Keratinocyte (primary cell): Measurements from ENCODE around the gene ADRA1B. TPM values are rescaled to one million over a fixed set of nuclear protein-coding genes. Genes with fewer than 3 reads are reported as not detected.

Experiments
- DNase-seq: peaks from one replicate; pipeline ENCODE4 v3.0.0-alpha.2; 2011; ENCODE audit warnings: low read depth, missing footprints, low spot score
- FAIRE-seq: peaks from 2 replicates; lab custom pipeline; 2011; peaks lifted over from hg19 to GRCh38; lab: Jason Lieb, UNC
- H2AFZ ChIP-seq: 2 replicates; pipeline ENCODE4 v1.6.0; 2012; ENCODE audit warnings: low read length, control low read depth, inconsistent platforms; ENCODE audit not compliant: control insufficient read depth
- H3K27ac ChIP-seq: 2 replicates; pipeline ENCODE4 v1.5.1; 2011; ENCODE audit warnings: low read length; ENCODE audit not compliant: control insufficient read depth, insufficient read depth
- H3K27me3 ChIP-seq: 3 replicates; pipeline ENCODE4 v1.6.0; 2011; ENCODE audit warnings: low read length; ENCODE audit not compliant: control insufficient read depth, insufficient read depth; ENCODE audit errors: extremely low read depth
- H3K36me3 ChIP-seq, 2 experiments: 2 replicates in 1 of 2; 3 replicates in 1 of 2; pipeline ENCODE4 v1.5.1; 2011; ENCODE audit warnings: low read length in 2 of 2, mild to moderate bottlenecking in 1 of 2; ENCODE audit not compliant: control insufficient read depth in 2 of 2, insufficient read depth in 2 of 2; ENCODE audit errors: extremely low read depth in 1 of 2
- H3K4me1 ChIP-seq: 3 replicates; pipeline ENCODE4 v1.5.1; 2011; ENCODE audit warnings: low read length; ENCODE audit not compliant: control insufficient read depth, insufficient read depth; ENCODE audit errors: extremely low read depth
- H3K4me2 ChIP-seq: 3 replicates; pipeline ENCODE4 v1.6.0; 2011; ENCODE audit warnings: low read depth, low read length; ENCODE audit not compliant: control insufficient read depth, insufficient read depth; ENCODE audit errors: extremely low read depth
- H3K4me3 ChIP-seq, 3 experiments: fragments of 200-600 bp in 1 of 3; sonication (generic) in 1 of 3; 2 replicates in 2 of 3; 3 replicates in 1 of 3; pipeline ENCODE4 v1.5.1; 2011 to 2016; ENCODE audit warnings: low read length in 3 of 3, mild to moderate bottlenecking in 3 of 3, control low read depth in 2 of 3, inconsistent platforms in 1 of 3, low read depth in 1 of 3, mixed read lengths in 1 of 3, mixed run types in 1 of 3, moderate library complexity in 1 of 3; ENCODE audit not compliant: control insufficient read depth in 2 of 3, insufficient read depth in 2 of 3; ENCODE audit errors: extremely low read depth in 1 of 3
- H3K79me2 ChIP-seq: 2 replicates; pipeline ENCODE4 v1.6.0; 2012; ENCODE audit warnings: low read length; ENCODE audit not compliant: control insufficient read depth, insufficient read depth
- H3K9ac ChIP-seq: 3 replicates; pipeline ENCODE4 v1.6.0; 2011; ENCODE audit warnings: low read length; ENCODE audit not compliant: control insufficient read depth, insufficient read depth; ENCODE audit errors: extremely low read depth
- H3K9me1 ChIP-seq: 3 replicates; pipeline ENCODE4 v1.6.0; 2011; ENCODE audit warnings: low read length; ENCODE audit not compliant: control insufficient read depth, insufficient read depth; ENCODE audit errors: extremely low read depth
- H3K9me3 ChIP-seq: 2 replicates; pipeline ENCODE4 v1.5.1; 2012; ENCODE audit warnings: low read depth, low read length; ENCODE audit not compliant: control insufficient read depth
- H4K20me1 ChIP-seq: 3 replicates; pipeline ENCODE4 v1.6.0; 2011; ENCODE audit warnings: low read length; ENCODE audit not compliant: control insufficient read depth, insufficient read depth; ENCODE audit errors: extremely low read depth
- CTCF ChIP-seq, 3 experiments: IDR thresholded peaks in 1 of 3; conservative IDR thresholded peaks in 1 of 3; optimal IDR thresholded peaks in 1 of 3; 2 replicates in 2 of 3; 3 replicates in 1 of 3; pipeline versions ENCODE3 to v1.5.1; 2011; ENCODE audit warnings: low read length in 3 of 3, mild to moderate bottlenecking in 3 of 3, moderate library complexity in 2 of 3, control low read depth in 1 of 3, inconsistent platforms in 1 of 3; ENCODE audit not compliant: insufficient read depth in 2 of 3; ENCODE audit errors: extremely low read depth in 1 of 3
- EZH2 ChIP-seq: IDR thresholded peaks from one replicate; pipeline ENCODE4 v1.6.1; 2012; ENCODE audit warnings: inconsistent platforms, mild to moderate bottlenecking, low read length, moderate library complexity
- dilution Hi-C: fragments of 300-500 bp; cut with MboI; formaldehyde crosslinking; loops from one replicate; pipeline ENCODE4 v1.7.0; 2020; ENCODE audit warnings: low sequenced_read_pairs; ENCODE audit not compliant: extremely low pct_ligation_motif_present
- polyA plus RNA-seq, 5 experiments: library from polyadenylated mRNA; depleted of rRNA in 3 of 5; stranded (reverse) in 3 of 5; stranded (forward) in 1 of 5; unstranded in 1 of 5; fragments of >200 nt; gene quantifications; 1 replicate in 1 of 5; 2 replicates in 3 of 5; 3 replicates in 1 of 5; pipeline versions ENCODE4 v1.2.1 to v1.2.3, GENCODE V29; 2011 to 2012; ENCODE audit warnings: missing spikeins in 2 of 5, low read depth in 1 of 5, low replicate concordance in 1 of 5

ADRA1B gene
- polyA plus RNA-seq, 1 donor (not counting 4 experiments of a cell fraction or from before 2014, with no cell fraction given) = 0.18 TPM

- TF ChIP-seq CTCF (optimal IDR thresholded peaks at IDR 0.05 in 1 of 3, IDR thresholded peaks at IDR 0.05 in 1 of 3, conservative IDR thresholded peaks at IDR 0.05 in 1 of 3; ENCODE audit: extremely low read depth in 1 of 3, insufficient read depth in 2 of 3, low read length in 3 of 3) (no peak), EZH2 (no peak)
- no peaks in the 10 kb centered on the region for H3K79me2 ChIP-seq
- dilution Hi-C loops = no loop called here
- no peak overlapping the region for H2AFZ ChIP-seq
- FAIRE-seq (no peak), DNase-seq (no peak)
- H3K27ac ChIP-seq = no peak overlapping the region
- H3K4me1 ChIP-seq = peaks cover 24% of the 10 kb centered on the region
- H3K9me1 ChIP-seq = no peaks in the 10 kb centered on the region
- no peak overlapping the region for H3K4me3 ChIP-seq
- H3K4me2 ChIP-seq = no peak overlapping the region
- no peaks in the 10 kb centered on the region for H3K27me3 ChIP-seq
- no peak overlapping the region for H3K9ac ChIP-seq
- no peaks in the 10 kb centered on the region for H4K20me1 ChIP-seq
- H3K9me3 ChIP-seq = no peaks in the 10 kb centered on the region
- no peaks in the 10 kb centered on the region for H3K36me3 ChIP-seq
Measured at GRCh38 chr5:159881967-159882366, 34.3 kb upstream of the ADRA1B start.

GRCh38 chr5:159883522-159883950 is 32.7 kb upstream of the ADRA1B start:
- dilution Hi-C loops = no loop called here
- Histone ChIP-seq H3K4me1 (peaks cover 24% of the 10 kb centered on the region), H3K79me2 (no peaks in the 10 kb centered on the region), H3K36me3 (no peaks in the 10 kb centered on the region), H3K27me3 (no peaks in the 10 kb centered on the region), H3K27ac (no peak overlapping the region), H3K9me1 (no peaks in the 10 kb centered on the region), H3K4me3 (no peak overlapping the region), H3K4me2 (no peak overlapping the region), H4K20me1 (no peaks in the 10 kb centered on the region), H3K9me3 (no peaks in the 10 kb centered on the region), H3K9ac (no peak overlapping the region), H2AFZ (no peak overlapping the region)
- DNase-seq (no peak), FAIRE-seq (peak; percentile 76)
- TF ChIP-seq EZH2 (no peak), CTCF (optimal IDR thresholded peaks at IDR 0.05 in 1 of 3, IDR thresholded peaks at IDR 0.05 in 1 of 3, conservative IDR thresholded peaks at IDR 0.05 in 1 of 3; ENCODE audit: extremely low read depth in 1 of 3, insufficient read depth in 2 of 3, low read length in 3 of 3) (no peak)
